ENCODE results near the gene THEMIS. TPM values are rescaled to one million over a fixed set of nuclear protein-coding genes. Genes with fewer than 3 reads are reported as not detected.

The THEMIS gene
- total RNA-seq, 4 donors from 2014 or later: 0.79 to 5.7 (median 1.2) TPM

DNA sequence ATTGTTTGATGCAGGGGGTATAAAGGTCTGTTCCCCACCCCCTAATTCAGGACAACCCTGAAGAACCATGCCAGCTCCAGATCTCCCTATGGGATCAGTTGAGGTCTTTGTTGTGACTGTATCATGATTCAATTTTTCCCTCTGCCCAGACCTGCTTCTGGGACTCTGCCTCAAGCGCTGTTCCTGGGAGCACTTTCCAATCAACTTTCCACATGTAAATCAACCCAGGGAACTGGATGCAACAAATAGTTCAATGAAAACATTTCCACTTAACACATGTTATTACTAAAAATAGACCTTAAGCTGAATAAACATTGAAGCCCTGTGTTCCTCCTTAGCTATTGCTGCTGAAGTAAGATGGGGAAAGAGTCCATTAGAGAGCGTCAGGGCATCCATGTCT lies 184.4 kb downstream of the THEMIS start:
- H3K4me1 ChIP-seq: no peaks in the 10 kb centered on the region
- WGBS, 2 donors: 92 to 95% methylated on average over 2 of the region's 2 CpGs
- H3K4me3 ChIP-seq: no peak overlapping the region
- intact Hi-C loops (cut with DNase I): no loop called here
- no peak for TF ChIP-seq POLR2A (IDR thresholded peaks at IDR 0.05)
- TF ChIP-seq, protein P1, sequence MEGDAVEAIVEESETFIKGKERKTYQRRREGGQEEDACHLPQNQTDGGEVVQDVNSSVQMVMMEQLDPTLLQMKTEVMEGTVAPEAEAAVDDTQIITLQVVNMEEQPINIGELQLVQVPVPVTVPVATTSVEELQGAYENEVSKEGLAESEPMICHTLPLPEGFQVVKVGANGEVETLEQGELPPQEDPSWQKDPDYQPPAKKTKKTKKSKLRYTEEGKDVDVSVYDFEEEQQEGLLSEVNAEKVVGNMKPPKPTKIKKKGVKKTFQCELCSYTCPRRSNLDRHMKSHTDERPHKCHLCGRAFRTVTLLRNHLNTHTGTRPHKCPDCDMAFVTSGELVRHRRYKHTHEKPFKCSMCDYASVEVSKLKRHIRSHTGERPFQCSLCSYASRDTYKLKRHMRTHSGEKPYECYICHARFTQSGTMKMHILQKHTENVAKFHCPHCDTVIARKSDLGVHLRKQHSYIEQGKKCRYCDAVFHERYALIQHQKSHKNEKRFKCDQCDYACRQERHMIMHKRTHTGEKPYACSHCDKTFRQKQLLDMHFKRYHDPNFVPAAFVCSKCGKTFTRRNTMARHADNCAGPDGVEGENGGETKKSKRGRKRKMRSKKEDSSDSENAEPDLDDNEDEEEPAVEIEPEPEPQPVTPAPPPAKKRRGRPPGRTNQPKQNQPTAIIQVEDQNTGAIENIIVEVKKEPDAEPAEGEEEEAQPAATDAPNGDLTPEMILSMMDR (IDR thresholded peaks at IDR 0.05): no peak
- H3K27ac ChIP-seq: no peak overlapping the region
- H3K27me3 ChIP-seq: no peaks in the 10 kb centered on the region
- H3K36me3 ChIP-seq: no peaks in the 10 kb centered on the region
- no peak for DNase-seq
- H3K9me3 ChIP-seq: no peaks in the 10 kb centered on the region

DNA sequence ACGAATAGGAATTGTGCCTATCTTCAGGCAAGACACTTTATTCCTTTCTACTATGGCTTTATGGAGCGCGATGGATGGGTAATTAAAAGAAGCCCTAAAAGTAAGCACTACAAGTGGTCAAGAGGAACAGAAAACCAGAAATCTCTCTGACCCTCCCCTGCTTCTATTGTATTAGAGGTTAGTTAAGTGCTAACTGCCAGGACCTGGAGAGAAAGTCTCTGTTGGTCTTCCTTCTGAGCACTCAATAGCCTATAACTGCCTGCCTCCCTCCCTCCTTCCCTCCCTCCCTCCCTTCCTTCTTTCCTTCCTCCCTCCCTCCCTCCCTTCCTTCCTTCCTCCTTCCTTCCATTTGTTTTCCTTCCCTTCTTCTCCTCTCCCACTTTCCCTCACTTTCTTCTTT lies 190.2 kb downstream of the THEMIS start:
- Histone ChIP-seq H3K27me3 (no peaks in the 10 kb centered on the region), H3K4me1 (no peaks in the 10 kb centered on the region), H3K27ac (no peak overlapping the region), H3K9me3 (no peaks in the 10 kb centered on the region), H3K4me3 (no peak overlapping the region), H3K36me3 (no peaks in the 10 kb centered on the region)
- DNase-seq: no peak
- 76 to 94% methylated on average over 3 of the region's 3 CpGs for WGBS, 2 donors
- intact Hi-C loops (cut with DNase I): no loop called here
- TF ChIP-seq, protein P1 (IDR thresholded peaks at IDR 0.05): no peak
- no peak for TF ChIP-seq POLR2A (IDR thresholded peaks at IDR 0.05)

DNA sequence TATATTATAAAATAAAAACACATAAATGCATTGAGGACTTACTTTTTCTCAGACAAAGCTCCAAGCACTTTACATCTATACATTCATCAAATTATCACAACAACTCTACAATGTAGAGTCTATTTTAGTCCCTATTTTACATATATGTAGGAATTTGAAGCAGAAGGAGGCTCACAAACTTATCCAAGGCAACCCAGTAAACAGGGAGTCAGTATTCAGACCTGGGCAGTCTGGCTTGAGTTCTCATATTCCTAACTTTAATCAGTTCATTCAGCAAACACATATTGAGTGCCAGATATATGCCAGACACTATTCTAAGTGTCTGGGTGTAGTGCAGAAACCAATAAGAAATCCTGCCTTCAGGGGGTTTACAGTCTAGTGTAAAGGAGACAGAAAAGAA lies 194.6 kb downstream of the THEMIS start:
- Histone ChIP-seq H3K36me3 (no peaks in the 10 kb centered on the region), H3K4me3 (no peak overlapping the region), H3K9me3 (no peaks in the 10 kb centered on the region), H3K4me1 (no peaks in the 10 kb centered on the region), H3K27me3 (no peaks in the 10 kb centered on the region), H3K27ac (no peak overlapping the region)
- TF ChIP-seq, protein P1 (IDR thresholded peaks at IDR 0.05): no peak
- TF ChIP-seq POLR2A (IDR thresholded peaks at IDR 0.05): no peak
- intact Hi-C loops (cut with DNase I): no loop called here
- DNase-seq: no peak

DNA sequence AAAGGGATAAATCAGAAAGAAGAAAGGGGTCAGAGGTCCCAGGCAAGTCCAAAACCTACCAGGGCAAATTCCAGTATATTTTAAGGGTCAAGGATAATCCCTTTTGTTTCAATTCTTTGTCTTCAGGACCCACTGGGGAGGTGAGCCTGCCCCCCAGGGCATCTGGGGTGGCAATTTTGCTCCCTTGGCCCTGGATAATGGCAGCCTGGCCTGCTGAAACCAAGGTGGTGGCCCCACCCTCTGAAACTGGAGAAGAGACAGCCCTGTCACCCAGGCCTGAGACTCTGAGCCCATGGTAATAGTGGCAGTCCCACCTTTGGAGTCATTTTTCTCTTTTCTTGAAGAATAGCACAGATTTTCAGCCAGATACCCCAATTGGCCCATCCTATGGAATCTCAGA lies 205.8 kb downstream of the THEMIS start:
- H3K27me3 ChIP-seq: no peaks in the 10 kb centered on the region
- no peaks in the 10 kb centered on the region for H3K4me1 ChIP-seq
- no peaks in the 10 kb centered on the region for H3K36me3 ChIP-seq
- DNase-seq: no peak
- H3K27ac ChIP-seq: no peak overlapping the region
- no peak for TF ChIP-seq POLR2A (IDR thresholded peaks at IDR 0.05)
- TF ChIP-seq, protein P1 (IDR thresholded peaks at IDR 0.05): no peak
- no peak overlapping the region for H3K4me3 ChIP-seq
- intact Hi-C loops (cut with DNase I): no loop called here
- H3K9me3 ChIP-seq: no peaks in the 10 kb centered on the region

DNA sequence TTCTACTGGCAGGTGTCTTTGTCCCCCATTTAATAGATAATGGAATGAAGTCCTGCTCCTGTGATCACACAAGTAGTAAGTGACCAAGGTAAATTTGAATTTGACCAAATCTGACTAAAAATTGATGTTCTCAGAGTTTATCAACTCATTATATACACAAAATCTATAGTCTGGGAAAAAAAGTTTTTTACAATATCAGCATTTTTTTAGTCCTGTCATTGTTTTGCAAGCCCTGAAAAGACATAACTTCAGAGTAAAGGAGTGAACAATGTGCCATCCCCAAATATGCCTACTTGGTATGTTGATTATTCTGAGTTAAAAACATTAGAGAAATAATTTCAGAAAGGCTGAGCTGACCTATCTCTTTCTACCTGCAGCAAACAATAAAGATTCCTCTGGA lies 209.7 kb downstream of the THEMIS start:
- no peak for TF ChIP-seq POLR2A (IDR thresholded peaks at IDR 0.05)
- TF ChIP-seq, protein P1 (IDR thresholded peaks at IDR 0.05): no peak
- no peaks in the 10 kb centered on the region for H3K4me1 ChIP-seq
- DNase-seq: no peak
- no peak overlapping the region for H3K27ac ChIP-seq
- H3K27me3 ChIP-seq: no peaks in the 10 kb centered on the region
- H3K4me3 ChIP-seq: no peak overlapping the region
- no peaks in the 10 kb centered on the region for H3K36me3 ChIP-seq
- intact Hi-C loops (cut with DNase I): no loop called here
- H3K9me3 ChIP-seq: peaks cover 0 to 6% (median 0%) of the 10 kb centered on the region in 3 donors

All from esophagus squamous epithelium (tissue), 5 donors.